GM12874 (cell line): ENCODE data around the gene CCND2.

Source experiments
- CTCF ChIP-seq: IDR thresholded peaks from 2 replicates; pipeline ENCODE4 v1.5.1; 2011; ENCODE audit warnings: low read depth, mild to moderate bottlenecking, control low read depth, low read length, moderate library complexity; ENCODE audit not compliant: insufficient read depth

The CCND2 gene

GRCh38 chr12:4289998-4290790, 16.6 kb downstream of the CCND2 start:
- TF ChIP-seq CTCF: no peak

- no peak for TF ChIP-seq CTCF
Observed at GRCh38 chr12:4292341-4293073, 18.9 kb downstream of the CCND2 start.

GRCh38 chr12:4293299-4293965, 19.9 kb downstream of the CCND2 start:
- TF ChIP-seq CTCF: no peak

GRCh38 chr12:4293966-4294505, 20.5 kb downstream of the CCND2 start:
- no peak for TF ChIP-seq CTCF

GRCh38 chr12:4296751-4297150, 23.2 kb downstream of the CCND2 start:
- no peak for TF ChIP-seq CTCF

- TF ChIP-seq CTCF: no peak
Observed at GRCh38 chr12:4297617-4298016, 24.1 kb downstream of the CCND2 start.

GRCh38 chr12:4300883-4301282, 27.3 kb downstream of the CCND2 start:
- no peak for TF ChIP-seq CTCF
